A549 (cell line): Measurements from ENCODE around the gene KAT8.

Experiments used
- BHLHE40 ChIP-seq: IDR thresholded peaks from 2 replicates; pipeline ENCODE4 v1.6.1; 2012; ENCODE audit warnings: low read depth, low read length, inconsistent platforms
- CEBPB ChIP-seq, 2 experiments: fragments of >200 bp in 1 of 2; sonication (Bioruptor Twin) in 1 of 2; formaldehyde crosslinking in 1 of 2; IDR thresholded peaks; 2 replicates each; pipeline ENCODE4 v1.6.1; 2012 to 2016
- EP300 ChIP-seq, 2 experiments: fragments of >200 bp; sonication (Bioruptor Twin); formaldehyde crosslinking; IDR thresholded peaks; 2 replicates in 1 of 2; 3 replicates in 1 of 2; pipeline ENCODE4 v1.6.1; 2016 to 2017
- FOSL2 ChIP-seq, 2 experiments: fragments of 450-650 bp in 1 of 2; fragments of >200 bp in 1 of 2; sonication (Bioruptor Twin) in 1 of 2; formaldehyde crosslinking; IDR thresholded peaks; 2 replicates each; pipeline versions ENCODE4 v1.5.0 to v1.6.1; 2016 to 2020; ENCODE audit warnings: mild to moderate bottlenecking in 1 of 2, moderate library complexity in 1 of 2
- HOXA7 ChIP-seq: fragments of 250-450 bp; sonication (Bioruptor Pico); IDR thresholded peaks from 2 replicates; pipeline ENCODE4 v1.5.0; 2020; ENCODE audit warnings: mild to moderate bottlenecking, moderate library complexity
- MYC ChIP-seq: IDR thresholded peaks from 2 replicates; pipeline ENCODE4 v1.6.1; 2012; ENCODE audit warnings: mild to moderate bottlenecking, inconsistent platforms, low read length, improper control_type of control experiment, borderline replicate concordance
- PHF8 ChIP-seq: fragments of 200-600 bp; sonication (generic); IDR thresholded peaks from 2 replicates; pipeline ENCODE4 v1.6.1; 2016; ENCODE audit warnings: low read depth, mild to moderate bottlenecking, antibody characterized with exemption, moderate library complexity, borderline replicate concordance
- POLR2A ChIP-seq: IDR thresholded peaks from 2 replicates; pipeline ENCODE4 v1.6.1; 2012; ENCODE audit warnings: mild to moderate bottlenecking, low read length
- RAD21 ChIP-seq, 2 experiments: fragments of >200 bp in 1 of 2; sonication (Bioruptor Twin) in 1 of 2; formaldehyde crosslinking in 1 of 2; IDR thresholded peaks in 1 of 2; conservative IDR thresholded peaks in 1 of 2; 2 replicates in 1 of 2; 3 replicates in 1 of 2; pipeline ENCODE4 v1.6.1; 2012 to 2018; ENCODE audit warnings: inconsistent platforms in 1 of 2
- REST ChIP-seq: fragments of 200-600 bp; sonication (generic); IDR thresholded peaks from 2 replicates; pipeline ENCODE4 v1.6.1; 2016; ENCODE audit warnings: antibody characterized with exemption, mild to moderate bottlenecking, moderate library complexity
- RNF2 ChIP-seq: fragments of 200-600 bp; sonication (generic); IDR thresholded peaks from 2 replicates; pipeline ENCODE4 v1.6.1; 2016; ENCODE audit warnings: low read depth, mild to moderate bottlenecking, antibody characterized with exemption, moderate library complexity, borderline replicate concordance
- TF ChIP-seq, protein P1 (sequence below): fragments of 450-650 bp; IDR thresholded peaks from 2 replicates; pipeline ENCODE4 v1.6.1; 2014; ENCODE audit warnings: antibody characterized with exemption
- TF ChIP-seq, protein P2 (sequence below): fragments of >200 bp; sonication (Bioruptor Twin); formaldehyde crosslinking; IDR thresholded peaks from 3 replicates; pipeline ENCODE4 v1.5.1; 2016

DNA sequence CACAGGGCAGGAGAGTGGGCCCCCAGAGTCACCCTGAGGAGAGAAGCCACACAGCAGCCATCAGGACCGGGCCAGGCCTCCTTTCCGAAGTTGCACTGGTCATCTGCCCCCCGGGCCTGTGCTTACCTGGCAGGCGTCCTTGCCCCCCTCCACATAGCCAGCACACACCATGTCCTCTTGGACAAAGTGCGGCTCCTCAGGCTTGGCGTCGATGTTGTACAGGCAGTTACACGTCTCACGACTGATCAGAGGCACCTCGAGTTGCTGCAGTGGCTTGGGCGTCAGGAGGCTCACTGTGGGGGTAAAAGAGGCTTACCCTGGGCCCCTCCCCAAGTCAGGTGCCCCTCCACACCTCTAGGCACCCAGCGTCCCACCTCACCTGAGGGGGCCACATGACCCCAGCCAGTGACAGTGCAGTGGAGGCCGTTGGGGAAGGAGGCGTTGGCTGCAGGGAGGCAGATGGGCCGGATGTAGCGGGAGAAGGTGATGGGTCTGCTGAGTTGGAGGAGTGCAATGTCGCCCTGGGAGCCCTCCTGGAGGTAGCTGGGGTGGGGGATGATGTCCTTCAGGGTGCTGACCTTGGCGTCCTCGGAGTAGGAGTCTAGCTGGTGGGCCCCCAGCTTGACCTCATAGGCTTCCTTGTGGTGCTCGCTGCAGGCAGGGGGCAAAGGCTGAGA is 15.0 kb downstream of the KAT8 start:
- TF ChIP-seq, protein P1, sequence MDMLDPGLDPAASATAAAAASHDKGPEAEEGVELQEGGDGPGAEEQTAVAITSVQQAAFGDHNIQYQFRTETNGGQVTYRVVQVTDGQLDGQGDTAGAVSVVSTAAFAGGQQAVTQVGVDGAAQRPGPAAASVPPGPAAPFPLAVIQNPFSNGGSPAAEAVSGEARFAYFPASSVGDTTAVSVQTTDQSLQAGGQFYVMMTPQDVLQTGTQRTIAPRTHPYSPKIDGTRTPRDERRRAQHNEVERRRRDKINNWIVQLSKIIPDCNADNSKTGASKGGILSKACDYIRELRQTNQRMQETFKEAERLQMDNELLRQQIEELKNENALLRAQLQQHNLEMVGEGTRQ = no peak
- TF ChIP-seq MYC (no peak), RNF2 (no peak), FOSL2 (IDR thresholded peaks at IDR 0.05) (no peak), FOSL2 (CRISPR knock-in tag; IDR thresholded peaks at IDR 0.05) (no peak), POLR2A (no peak), HOXA7 (CRISPR knock-in tag) (no peak), RAD21 (conservative IDR thresholded peaks at IDR 0.05 in 1 of 2, IDR thresholded peaks at IDR 0.05 in 1 of 2) (no peak), REST (no peak), EP300 (IDR thresholded peaks at IDR 0.05) (no peak), PHF8 (no peak), CEBPB (IDR thresholded peaks at IDR 0.05) (no peak), BHLHE40 (no peak)
- TF ChIP-seq, protein P2, sequence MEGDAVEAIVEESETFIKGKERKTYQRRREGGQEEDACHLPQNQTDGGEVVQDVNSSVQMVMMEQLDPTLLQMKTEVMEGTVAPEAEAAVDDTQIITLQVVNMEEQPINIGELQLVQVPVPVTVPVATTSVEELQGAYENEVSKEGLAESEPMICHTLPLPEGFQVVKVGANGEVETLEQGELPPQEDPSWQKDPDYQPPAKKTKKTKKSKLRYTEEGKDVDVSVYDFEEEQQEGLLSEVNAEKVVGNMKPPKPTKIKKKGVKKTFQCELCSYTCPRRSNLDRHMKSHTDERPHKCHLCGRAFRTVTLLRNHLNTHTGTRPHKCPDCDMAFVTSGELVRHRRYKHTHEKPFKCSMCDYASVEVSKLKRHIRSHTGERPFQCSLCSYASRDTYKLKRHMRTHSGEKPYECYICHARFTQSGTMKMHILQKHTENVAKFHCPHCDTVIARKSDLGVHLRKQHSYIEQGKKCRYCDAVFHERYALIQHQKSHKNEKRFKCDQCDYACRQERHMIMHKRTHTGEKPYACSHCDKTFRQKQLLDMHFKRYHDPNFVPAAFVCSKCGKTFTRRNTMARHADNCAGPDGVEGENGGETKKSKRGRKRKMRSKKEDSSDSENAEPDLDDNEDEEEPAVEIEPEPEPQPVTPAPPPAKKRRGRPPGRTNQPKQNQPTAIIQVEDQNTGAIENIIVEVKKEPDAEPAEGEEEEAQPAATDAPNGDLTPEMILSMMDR = no peak
